ENCODE data around the gene ABCG1.

DNA sequence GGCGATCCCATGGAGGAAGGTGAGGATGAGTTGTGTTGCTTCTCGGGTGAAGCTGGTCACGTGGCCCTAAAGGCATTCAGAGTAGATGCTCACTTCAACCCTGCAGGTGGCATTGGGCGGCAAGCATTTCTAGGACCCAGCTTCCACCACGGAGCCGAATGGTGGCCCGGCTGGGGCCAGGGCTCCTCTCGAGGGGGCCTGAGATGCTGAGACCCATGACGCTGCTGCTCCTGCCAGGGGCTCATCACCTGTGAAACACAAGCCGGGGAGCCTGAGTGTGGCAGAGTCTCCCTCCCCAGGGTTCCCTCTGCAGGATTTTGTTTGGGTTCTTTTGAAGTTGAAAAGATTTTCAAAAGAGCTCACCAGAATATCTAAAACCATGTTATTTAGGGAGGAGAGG is 41.2 kb downstream of the ABCG1 start:
- TF ChIP-seq GATA2 (IDR thresholded peaks at IDR 0.05; ENCODE audit: low read depth, low read length) (no peak), GATA3 (IDR thresholded peaks at IDR 0.05; ENCODE audit: low read depth, low read length) (no peak)
